Loucy (cell line): ENCODE results near the gene GRID2.

Experiments used
- H2AFZ ChIP-seq: fragments of 200-600 bp; sonication (generic); 2 replicates; pipeline ENCODE4 v1.6.0; 2016; ENCODE audit warnings: antibody characterized with exemption, mild to moderate bottlenecking, low read length, moderate library complexity
- H3F3A ChIP-seq: fragments of 200-600 bp; 2 replicates; pipeline ENCODE4 v1.6.0; 2016; ENCODE audit warnings: antibody characterized with exemption, low read depth, mild to moderate bottlenecking
- H3K27me3 ChIP-seq: fragments of 200-600 bp; sonication (generic); 2 replicates; pipeline ENCODE4 v1.6.1; 2014; ENCODE audit warnings: low read length, mild to moderate bottlenecking; ENCODE audit not compliant: insufficient read depth, poor library complexity, severe bottlenecking
- H3K36me3 ChIP-seq: fragments of 200-600 bp; sonication (generic); 2 replicates; pipeline ENCODE4 v1.6.1; 2016; ENCODE audit warnings: low read length; ENCODE audit not compliant: insufficient read depth
- H3K4me1 ChIP-seq: fragments of 200-600 bp; sonication (generic); 2 replicates; pipeline ENCODE4 v1.5.1; 2014; ENCODE audit warnings: low read length, mild to moderate bottlenecking; ENCODE audit not compliant: insufficient read depth, poor library complexity, severe bottlenecking
- H3K4me2 ChIP-seq: fragments of 200-600 bp; sonication (generic); 2 replicates; pipeline ENCODE4 v1.6.0; 2014; ENCODE audit warnings: antibody characterized with exemption, low read length, low read depth, mild to moderate bottlenecking; ENCODE audit not compliant: poor library complexity, severe bottlenecking
- H3K4me3 ChIP-seq: fragments of 200-600 bp; sonication (generic); 2 replicates; pipeline ENCODE4 v1.5.1; 2014; ENCODE audit warnings: low read length, mild to moderate bottlenecking, mixed read lengths; ENCODE audit not compliant: poor library complexity, severe bottlenecking
- H3K79me2 ChIP-seq: fragments of 200-600 bp; sonication (generic); 2 replicates; pipeline ENCODE4 v1.6.1; 2014; ENCODE audit warnings: low read length; ENCODE audit not compliant: insufficient read depth
- H3K9ac ChIP-seq: fragments of 200-600 bp; sonication (generic); 2 replicates; pipeline ENCODE4 v1.6.0; 2014; ENCODE audit warnings: mild to moderate bottlenecking, low read depth, low read length, moderate library complexity; ENCODE audit not compliant: poor library complexity, severe bottlenecking
- H3K9me2 ChIP-seq: fragments of 200-600 bp; sonication (generic); replicated peaks from 2 replicates; pipeline ENCODE4 v1.6.1; 2016; ENCODE audit warnings: low read depth, low read length, mixed read lengths
- H3K9me3 ChIP-seq: fragments of 200-600 bp; sonication (generic); 2 replicates; pipeline ENCODE4 v1.6.1; 2014; ENCODE audit warnings: mild to moderate bottlenecking, antibody characterized with exemption, low read length, low read depth; ENCODE audit not compliant: insufficient read depth
- H4K20me1 ChIP-seq: fragments of 200-600 bp; sonication (generic); 2 replicates; pipeline ENCODE4 v1.6.0; 2014; ENCODE audit warnings: antibody characterized with exemption, low read length, mild to moderate bottlenecking; ENCODE audit not compliant: insufficient read depth, poor library complexity, severe bottlenecking
- CTCF ChIP-seq: fragments of 200-600 bp; sonication (generic); conservative IDR thresholded peaks from 2 replicates; pipeline ENCODE4 v1.5.1; 2014; ENCODE audit warnings: mild to moderate bottlenecking, antibody characterized with exemption, low read length
- EZH2phosphoT487 ChIP-seq: fragments of 200-600 bp; IDR thresholded peaks from 2 replicates; pipeline ENCODE4 v1.6.1; 2018; ENCODE audit warnings: antibody characterized with exemption, mild to moderate bottlenecking, moderate library complexity, borderline replicate concordance

GRID2 gene

GRCh38 chr4:93767917-93768316 is 1464.2 kb downstream of the GRID2 start:
- Histone ChIP-seq H3F3A (no peaks in the 10 kb centered on the region), H3K36me3 (no peaks in the 10 kb centered on the region), H3K79me2 (no peaks in the 10 kb centered on the region), H3K4me3 (no peak overlapping the region), H3K27me3 (no peaks in the 10 kb centered on the region), H4K20me1 (no peaks in the 10 kb centered on the region), H3K9me2 (no peaks in the 10 kb centered on the region), H3K9ac (no peak overlapping the region), H3K4me2 (no peak overlapping the region), H3K9me3 (no peaks in the 10 kb centered on the region), H2AFZ (no peak overlapping the region), H3K4me1 (no peaks in the 10 kb centered on the region)
- TF ChIP-seq CTCF = no peak

GRCh38 chr4:93770201-93770600 is 1466.4 kb downstream of the GRID2 start:
- Histone ChIP-seq H3K79me2 (no peaks in the 10 kb centered on the region), H4K20me1 (no peaks in the 10 kb centered on the region), H3K4me1 (no peaks in the 10 kb centered on the region), H3K9me3 (no peaks in the 10 kb centered on the region), H3K9me2 (no peaks in the 10 kb centered on the region), H3K27me3 (no peaks in the 10 kb centered on the region), H3F3A (no peaks in the 10 kb centered on the region), H3K36me3 (no peaks in the 10 kb centered on the region), H2AFZ (no peak overlapping the region), H3K9ac (no peak overlapping the region), H3K4me3 (no peak overlapping the region), H3K4me2 (no peak overlapping the region)
- TF ChIP-seq EZH2phosphoT487 (no peak), CTCF (no peak)

GRCh38 chr4:93771640-93772411 is 1468.1 kb downstream of the GRID2 start:
- TF ChIP-seq CTCF (no peak), EZH2phosphoT487 (no peak)
- H3K9me3 ChIP-seq = no peaks in the 10 kb centered on the region
- H3K9me2 ChIP-seq = no peaks in the 10 kb centered on the region
- H3K4me3 ChIP-seq = no peak overlapping the region
- H4K20me1 ChIP-seq = no peaks in the 10 kb centered on the region
- no peaks in the 10 kb centered on the region for H3K36me3 ChIP-seq
- H3K9ac ChIP-seq = no peak overlapping the region
- H3K79me2 ChIP-seq = no peaks in the 10 kb centered on the region
- H3K27me3 ChIP-seq = no peaks in the 10 kb centered on the region
- no peaks in the 10 kb centered on the region for H3F3A ChIP-seq
- no peaks in the 10 kb centered on the region for H3K4me1 ChIP-seq
- no peak overlapping the region for H2AFZ ChIP-seq
- H3K4me2 ChIP-seq = no peak overlapping the region
